HepG2 (cell line): ENCODE results near the gene SRSF2. TPM values are rescaled to one million over a fixed set of nuclear protein-coding genes. Genes with fewer than 3 reads are reported as not detected.

Experiments
- ATF5 ChIP-seq: sonication (generic); formaldehyde crosslinking; IDR thresholded peaks from 2 replicates; pipeline ENCODE4 v1.4.0; 2020; ENCODE audit warnings: mild to moderate bottlenecking, low read depth, missing genetic modification reagents
- BORCS8-MEF2B ChIP-seq: sonication (generic); formaldehyde crosslinking; IDR thresholded peaks from 2 replicates; pipeline ENCODE4 v1.8.0; 2022; ENCODE audit warnings: mild to moderate bottlenecking, missing genetic modification reagents
- CEBPG ChIP-seq: IDR thresholded peaks from 2 replicates; pipeline ENCODE4 v1.6.1; 2016
- GABPB1 ChIP-seq: IDR thresholded peaks from 2 replicates; pipeline ENCODE4 v1.6.1; 2016; ENCODE audit warnings: mild to moderate bottlenecking, missing genetic modification reagents, moderate library complexity, missing compliant biosample characterization
- GPN1 ChIP-seq: sonication (generic); formaldehyde crosslinking; IDR thresholded peaks from 2 replicates; pipeline ENCODE4 v1.5.1; 2020; ENCODE audit warnings: missing genetic modification reagents, borderline replicate concordance
- HOXA7 ChIP-seq: sonication (generic); formaldehyde crosslinking; IDR thresholded peaks from 2 replicates; pipeline ENCODE4 v1.8.1; 2022; ENCODE audit warnings: mild to moderate bottlenecking, missing genetic modification reagents, moderate library complexity
- MNT ChIP-seq: fragments of 450-650 bp; IDR thresholded peaks from 2 replicates; pipeline ENCODE4 v1.6.1; 2016
- NCOA1 ChIP-seq: sonication (generic); formaldehyde crosslinking; IDR thresholded peaks from 2 replicates; pipeline ENCODE4 v1.9.0; 2021; ENCODE audit warnings: missing genetic modification reagents
- NR1H2 ChIP-seq: sonication (generic); formaldehyde crosslinking; IDR thresholded peaks from 2 replicates; pipeline ENCODE4 v1.8.1; 2022; ENCODE audit warnings: low read depth, missing genetic modification reagents, borderline replicate concordance
- RBFOX2 ChIP-seq: fragments of 200-400 bp; formaldehyde crosslinking; IDR thresholded peaks from 2 replicates; pipeline ENCODE4 v1.6.1; 2017; ENCODE audit warnings: low read depth, mild to moderate bottlenecking, low read length
- SMAD3 ChIP-seq: sonication (generic); formaldehyde crosslinking; IDR thresholded peaks from 2 replicates; pipeline ENCODE4 v1.4.0; 2020; ENCODE audit warnings: missing genetic modification reagents
- SSRP1 ChIP-seq: IDR thresholded peaks from 2 replicates; pipeline ENCODE4 v1.6.1; 2016; ENCODE audit warnings: control low read depth
- TBL1XR1 ChIP-seq: fragments of 150-350 bp; IDR thresholded peaks from 2 replicates; pipeline ENCODE4 v1.6.1; 2014; ENCODE audit warnings: borderline replicate concordance, low read length; ENCODE audit not compliant: partially characterized antibody
- ZNF230 ChIP-seq: sonication (generic); formaldehyde crosslinking; IDR thresholded peaks from 2 replicates; pipeline ENCODE4 v1.4.0; 2020; ENCODE audit warnings: mild to moderate bottlenecking, missing genetic modification reagents
- ZNF263 ChIP-seq: sonication (generic); formaldehyde crosslinking; IDR thresholded peaks from 2 replicates; pipeline ENCODE4 v1.4.0; 2020; ENCODE audit warnings: missing genetic modification reagents
- ZNF280B ChIP-seq: sonication (generic); formaldehyde crosslinking; IDR thresholded peaks from 2 replicates; pipeline ENCODE4 v1.5.0; 2020; ENCODE audit warnings: missing genetic modification reagents, mild to moderate bottlenecking, borderline replicate concordance
- ZNF337 ChIP-seq: sonication (generic); formaldehyde crosslinking; IDR thresholded peaks from 2 replicates; pipeline ENCODE4 v1.5.1; 2020; ENCODE audit warnings: missing genetic modification reagents, low read depth, mild to moderate bottlenecking, borderline replicate concordance
- ZNF552 ChIP-seq: sonication (generic); formaldehyde crosslinking; IDR thresholded peaks from 2 replicates; pipeline ENCODE4 v1.9.0; 2022; ENCODE audit warnings: missing genetic modification reagents, mild to moderate bottlenecking, borderline replicate concordance
- ZNF558 ChIP-seq: sonication (generic); formaldehyde crosslinking; IDR thresholded peaks from 2 replicates; pipeline ENCODE4 v1.9.0; 2022; ENCODE audit warnings: mild to moderate bottlenecking, missing genetic modification reagents, borderline replicate concordance
- ZNF703 ChIP-seq: sonication (generic); formaldehyde crosslinking; IDR thresholded peaks from 2 replicates; pipeline ENCODE4 v1.5.1; 2020; ENCODE audit warnings: missing genetic modification reagents, mild to moderate bottlenecking, moderate library complexity, borderline replicate concordance
- ZNF746 ChIP-seq: sonication (generic); formaldehyde crosslinking; IDR thresholded peaks from 2 replicates; pipeline ENCODE4 v1.8.0; 2022; ENCODE audit warnings: mild to moderate bottlenecking, missing genetic modification reagents
- ZNF816 ChIP-seq: sonication (generic); formaldehyde crosslinking; IDR thresholded peaks from 2 replicates; pipeline ENCODE4 v1.8.0; 2022; ENCODE audit warnings: missing genetic modification reagents, mild to moderate bottlenecking, borderline replicate concordance
- polyA plus RNA-seq, 8 experiments: library from polyadenylated mRNA; depleted of rRNA in 3 of 8; stranded (reverse) in 7 of 8; unstranded in 1 of 8; fragments of >200 nt; fragmentation: Illumina TruSeq in 4 of 8; extraction: Trizol in 4 of 8; gene quantifications; 2 replicates each; pipeline versions ENCODE4 v1.2.1 to v1.2.3, GENCODE V29; 2011 to 2016; ENCODE audit warnings: low read depth in 4 of 8, missing spikeins in 1 of 8, mixed read lengths in 1 of 8; ENCODE audit not compliant: insufficient read depth in 1 of 8
- total RNA-seq, 5 experiments: library from RNA; depleted of rRNA; stranded (reverse); fragments of >200 nt; fragmentation: Illumina TruSeq; extraction: Trizol; gene quantifications; 2 replicates each; pipeline ENCODE4 v1.2.3, GENCODE V29; 2016; ENCODE audit warnings: low read depth in 1 of 5
- TF ChIP-seq, protein P1 (sequence below): sonication (generic); formaldehyde crosslinking; IDR thresholded peaks from 2 replicates; pipeline ENCODE4 v1.8.0; 2022; ENCODE audit warnings: missing genetic modification reagents, mild to moderate bottlenecking, moderate library complexity, borderline replicate concordance

Gene SRSF2
- total and polyA plus RNA-seq, 2 of the 13 experiments (the other 11 are each of a cell fraction or from before 2014, with no cell fraction given), result 306 to 319 TPM

GRCh38 chr17:76737676-76738467, 741 bp upstream of the SRSF2 start, which contains the start of gene MFSD11 (continued):
- TF ChIP-seq SSRP1 (CRISPR knock-in tag) (peak; percentile 91), MNT (no peak; the same call in 1 of the 2 replicates), RBFOX2 (no peak), GPN1 (CRISPR knock-in tag) (no peak), SMAD3 (CRISPR knock-in tag) (no peak), ZNF230 (CRISPR knock-in tag) (peak; percentile 80), ZNF280B (CRISPR knock-in tag) (no peak), ZNF558 (CRISPR knock-in tag) (no peak), GABPB1 (peak; percentile 46; the same call in 1 of the 2 replicates), CEBPG (CRISPR knock-in tag) (no peak), ATF5 (CRISPR knock-in tag) (peak; percentile 58; the same call in 1 of the 2 replicates), BORCS8-MEF2B (CRISPR knock-in tag) (no peak), ZNF263 (CRISPR knock-in tag) (peak; percentile 94), HOXA7 (CRISPR knock-in tag) (no peak), NCOA1 (CRISPR knock-in tag) (no peak), TBL1XR1 (no peak), ZNF337 (CRISPR knock-in tag) (no peak), ZNF552 (0 out of 2 replicates have a peak, but pooled peaks have one; percentile 32), ZNF816 (CRISPR knock-in tag) (0 out of 2 replicates have a peak, but pooled peaks have one; percentile 84), ZNF703 (CRISPR knock-in tag) (no peak), NR1H2 (CRISPR knock-in tag) (peak; percentile 2; the same call in 1 of the 2 replicates), ZNF746 (no peak)
- TF ChIP-seq, protein P1, sequence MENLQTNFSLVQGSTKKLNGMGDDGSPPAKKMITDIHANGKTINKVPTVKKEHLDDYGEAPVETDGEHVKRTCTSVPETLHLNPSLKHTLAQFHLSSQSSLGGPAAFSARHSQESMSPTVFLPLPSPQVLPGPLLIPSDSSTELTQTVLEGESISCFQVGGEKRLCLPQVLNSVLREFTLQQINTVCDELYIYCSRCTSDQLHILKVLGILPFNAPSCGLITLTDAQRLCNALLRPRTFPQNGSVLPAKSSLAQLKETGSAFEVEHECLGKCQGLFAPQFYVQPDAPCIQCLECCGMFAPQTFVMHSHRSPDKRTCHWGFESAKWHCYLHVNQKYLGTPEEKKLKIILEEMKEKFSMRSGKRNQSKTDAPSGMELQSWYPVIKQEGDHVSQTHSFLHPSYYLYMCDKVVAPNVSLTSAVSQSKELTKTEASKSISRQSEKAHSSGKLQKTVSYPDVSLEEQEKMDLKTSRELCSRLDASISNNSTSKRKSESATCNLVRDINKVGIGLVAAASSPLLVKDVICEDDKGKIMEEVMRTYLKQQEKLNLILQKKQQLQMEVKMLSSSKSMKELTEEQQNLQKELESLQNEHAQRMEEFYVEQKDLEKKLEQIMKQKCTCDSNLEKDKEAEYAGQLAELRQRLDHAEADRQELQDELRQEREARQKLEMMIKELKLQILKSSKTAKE, result peak; percentile 62; the same call in 1 of the 2 replicates
